ENCODE results near the gene SLC17A9. TPM values are rescaled to one million over a fixed set of nuclear protein-coding genes. Genes with fewer than 3 reads are reported as not detected.

Gene SLC17A9
- total RNA-seq, 1 experiment from 2014 or later = not detected

GRCh38 chr20:62961799-62962198, 9.3 kb downstream of the SLC17A9 start:
- no peaks in the 10 kb centered on the region for H3K4me1 ChIP-seq (ENCODE audit: insufficient read depth, low read length)
- no peaks in the 10 kb centered on the region for H3K9me3 ChIP-seq (ENCODE audit: low read length)
- H2AFZ ChIP-seq (ENCODE audit: low read length) = no peak overlapping the region
- no peak for DNase-seq
- CTCF ChIA-PET = no interaction called here
- no TSS peak for BruUV-seq (replicated peaks)
- H3F3A ChIP-seq (ENCODE audit: low read length, unreplicated experiment) = no peaks in the 10 kb centered on the region
- H3K4me3 ChIP-seq (ENCODE audit: low read length) = no peak overlapping the region
- H3K4me2 ChIP-seq (ENCODE audit: low read length) = no peak overlapping the region
- no peaks in the 10 kb centered on the region for H4K20me1 ChIP-seq (ENCODE audit: low read length)
- no peak for ATAC-seq
- H3K36me3 ChIP-seq (ENCODE audit: low read depth, low read length) = no peaks in the 10 kb centered on the region
- H3K9ac ChIP-seq (ENCODE audit: low read length) = no peak overlapping the region
- H3K27me3 ChIP-seq (ENCODE audit: low read length) = peaks cover 9% of the 10 kb centered on the region; the same call in 1 of the 2 replicates
- POLR2A ChIA-PET (ENCODE audit: unreplicated experiment) = no interaction called here
- no peak overlapping the region for H3K27ac ChIP-seq (ENCODE audit: low read length)
- intact Hi-C loops (cut with micrococcal nuclease) = no loop called here
- H3K79me2 ChIP-seq (ENCODE audit: low read length) = no peaks in the 10 kb centered on the region
- H3K9me2 ChIP-seq (replicated peaks; ENCODE audit: low read length) = no peaks in the 10 kb centered on the region
- TF ChIP-seq CTCF (conservative IDR thresholded peaks at IDR 0.05; ENCODE audit: low read depth, low read length) (no peak), EZH2 (IDR thresholded peaks at IDR 0.05; ENCODE audit: low read length, unreplicated experiment) (no peak), EZH2phosphoT487 (IDR thresholded peaks at IDR 0.05; ENCODE audit: borderline replicate concordance, low read length) (no peak)

- Histone ChIP-seq H3F3A (ENCODE audit: low read length, unreplicated experiment) (no peaks in the 10 kb centered on the region), H3K9ac (ENCODE audit: low read length) (no peak overlapping the region), H3K4me1 (ENCODE audit: insufficient read depth, low read length) (no peaks in the 10 kb centered on the region), H3K9me3 (ENCODE audit: low read length) (no peaks in the 10 kb centered on the region), H3K27me3 (ENCODE audit: low read length) (peaks cover 9% of the 10 kb centered on the region; the same call in 1 of the 2 replicates), H3K27ac (ENCODE audit: low read length) (no peak overlapping the region), H3K9me2 (replicated peaks; ENCODE audit: low read length) (no peaks in the 10 kb centered on the region), H3K4me2 (ENCODE audit: low read length) (no peak overlapping the region), H3K36me3 (ENCODE audit: low read depth, low read length) (no peaks in the 10 kb centered on the region), H3K79me2 (ENCODE audit: low read length) (no peaks in the 10 kb centered on the region), H4K20me1 (ENCODE audit: low read length) (no peaks in the 10 kb centered on the region), H3K4me3 (ENCODE audit: low read length) (no peak overlapping the region), H2AFZ (ENCODE audit: low read length) (no peak overlapping the region)
- CTCF ChIA-PET = no interaction called here
- no peak for ATAC-seq
- TF ChIP-seq EZH2phosphoT487 (IDR thresholded peaks at IDR 0.05; ENCODE audit: borderline replicate concordance, low read length) = no peak
- TF ChIP-seq EZH2 (IDR thresholded peaks at IDR 0.05; ENCODE audit: low read length, unreplicated experiment) = no peak
- POLR2A ChIA-PET (ENCODE audit: unreplicated experiment) = no interaction called here
- intact Hi-C loops (cut with micrococcal nuclease) = no loop called here
- no TSS peak for BruUV-seq (replicated peaks)
- DNase-seq = no peak
Measured at GRCh38 chr20:62962221-62962879, 9.8 kb downstream of the SLC17A9 start.

GRCh38 chr20:62962891-62963613, 10.5 kb downstream of the SLC17A9 start:
- H3K79me2 ChIP-seq (ENCODE audit: low read length) = no peaks in the 10 kb centered on the region
- intact Hi-C loops (cut with micrococcal nuclease) = no loop called here
- ATAC-seq = no peak
- H4K20me1 ChIP-seq (ENCODE audit: low read length) = no peaks in the 10 kb centered on the region
- no peaks in the 10 kb centered on the region for H3K9me2 ChIP-seq (replicated peaks; ENCODE audit: low read length)
- no peak overlapping the region for H3K4me3 ChIP-seq (ENCODE audit: low read length)
- no TSS peak for BruUV-seq (replicated peaks)
- H3K4me2 ChIP-seq (ENCODE audit: low read length) = no peak overlapping the region
- H3K27me3 ChIP-seq (ENCODE audit: low read length) = peaks cover 9% of the 10 kb centered on the region; the same call in 1 of the 2 replicates
- H3K36me3 ChIP-seq (ENCODE audit: low read depth, low read length) = no peaks in the 10 kb centered on the region
- no peak for DNase-seq
- no peaks in the 10 kb centered on the region for H3F3A ChIP-seq (ENCODE audit: low read length, unreplicated experiment)
- TF ChIP-seq EZH2phosphoT487 (IDR thresholded peaks at IDR 0.05; ENCODE audit: borderline replicate concordance, low read length) (no peak), CTCF (conservative IDR thresholded peaks at IDR 0.05; ENCODE audit: low read depth, low read length) (no peak)
- no peaks in the 10 kb centered on the region for H3K4me1 ChIP-seq (ENCODE audit: insufficient read depth, low read length)
- ChIA-PET POLR2A (ENCODE audit: unreplicated experiment) (no interaction called here), CTCF (no interaction called here)
- no peak overlapping the region for H2AFZ ChIP-seq (ENCODE audit: low read length)
- no peak overlapping the region for H3K9ac ChIP-seq (ENCODE audit: low read length)
- no peaks in the 10 kb centered on the region for H3K9me3 ChIP-seq (ENCODE audit: low read length)
- no peak overlapping the region for H3K27ac ChIP-seq (ENCODE audit: low read length)
